OCI-LY1 (cell line): ENCODE measurements around the gene MRPS27.

Source experiments
- H2AFZ ChIP-seq: fragments of 200-600 bp; sonication (generic), shearing (Covaris generic); 2 replicates; pipeline ENCODE4 v1.6.0; 2014; ENCODE audit warnings: antibody characterized with exemption, mild to moderate bottlenecking, low read length
- H3F3A ChIP-seq: fragments of 200-600 bp; sonication (generic), shearing (Covaris generic); 2 replicates; pipeline ENCODE4 v1.6.0; 2014; ENCODE audit warnings: mild to moderate bottlenecking, antibody characterized with exemption, low read length, moderate library complexity; ENCODE audit not compliant: insufficient read depth
- H3K27ac ChIP-seq: fragments of 200-600 bp; sonication (generic); 2 replicates; pipeline ENCODE4 v1.5.1; 2014; ENCODE audit warnings: low read length, mixed run types, mild to moderate bottlenecking, low read depth; ENCODE audit not compliant: poor library complexity, severe bottlenecking
- H3K27me3 ChIP-seq: fragments of 200-600 bp; sonication (generic); 2 replicates; pipeline ENCODE4 v1.6.0; 2014; ENCODE audit warnings: antibody characterized with exemption, mild to moderate bottlenecking, low read length, moderate library complexity; ENCODE audit not compliant: insufficient read depth
- H3K36me3 ChIP-seq: fragments of 200-600 bp; sonication (generic); 2 replicates; pipeline ENCODE4 v1.6.1; 2014; ENCODE audit warnings: mild to moderate bottlenecking, antibody characterized with exemption, low read length, moderate library complexity, mixed read lengths; ENCODE audit not compliant: insufficient read depth
- H3K4me1 ChIP-seq: fragments of 200-600 bp; sonication (generic); 2 replicates; pipeline ENCODE4 v1.5.1; 2014; ENCODE audit warnings: mild to moderate bottlenecking, low read length, moderate library complexity; ENCODE audit not compliant: insufficient read depth, severe bottlenecking
- H3K4me2 ChIP-seq: fragments of 200-600 bp; sonication (generic), shearing (Covaris generic); 2 replicates; pipeline ENCODE4 v1.6.1; 2014; ENCODE audit warnings: low read length
- H3K4me3 ChIP-seq: fragments of 200-600 bp; sonication (generic); 2 replicates; pipeline ENCODE4 v1.5.1; 2014; ENCODE audit warnings: low read length, low read depth, mild to moderate bottlenecking, mixed read lengths; ENCODE audit not compliant: poor library complexity, severe bottlenecking
- H3K79me2 ChIP-seq: fragments of 200-600 bp; shearing (Covaris generic); 2 replicates; pipeline ENCODE4 v1.6.1; 2016; ENCODE audit warnings: mixed run types, low read length, mixed read lengths; ENCODE audit not compliant: insufficient read depth
- H3K9ac ChIP-seq: fragments of 200-600 bp; sonication (generic), shearing (Covaris generic); 2 replicates; pipeline ENCODE4 v1.6.1; 2014; ENCODE audit warnings: mild to moderate bottlenecking, low read length, mixed read lengths
- H3K9me2 ChIP-seq: fragments of 200-600 bp; sonication (generic), shearing (Covaris generic); 2 replicates; pipeline ENCODE4 v1.6.1; 2014; ENCODE audit warnings: low read depth, mild to moderate bottlenecking, low read length, mixed read lengths
- H3K9me3 ChIP-seq: fragments of 200-600 bp; shearing (Covaris generic); 2 replicates; pipeline ENCODE4 v1.6.1; 2014; ENCODE audit warnings: low read length, mixed read lengths
- H4K20me1 ChIP-seq: fragments of 200-600 bp; sonication (generic), shearing (Covaris generic); 2 replicates; pipeline ENCODE4 v1.6.0; 2016; ENCODE audit warnings: mild to moderate bottlenecking, low read length; ENCODE audit not compliant: insufficient read depth
- EZH2 ChIP-seq: fragments of 200-600 bp; sonication (generic), shearing (Covaris generic); IDR thresholded peaks from 2 replicates; pipeline ENCODE4 v1.8.0; 2017; ENCODE audit warnings: borderline replicate concordance, mixed run types, mild to moderate bottlenecking, antibody characterized with exemption, low read length, moderate library complexity, mixed read lengths
- TF ChIP-seq, protein P1 (sequence below): fragments of 200-600 bp; sonication (generic), shearing (Covaris generic); IDR thresholded peaks from 2 replicates; pipeline ENCODE4 v1.5.1; 2017; ENCODE audit warnings: mild to moderate bottlenecking, antibody characterized with exemption, low read length, moderate library complexity, mixed read lengths

The MRPS27 gene

DNA sequence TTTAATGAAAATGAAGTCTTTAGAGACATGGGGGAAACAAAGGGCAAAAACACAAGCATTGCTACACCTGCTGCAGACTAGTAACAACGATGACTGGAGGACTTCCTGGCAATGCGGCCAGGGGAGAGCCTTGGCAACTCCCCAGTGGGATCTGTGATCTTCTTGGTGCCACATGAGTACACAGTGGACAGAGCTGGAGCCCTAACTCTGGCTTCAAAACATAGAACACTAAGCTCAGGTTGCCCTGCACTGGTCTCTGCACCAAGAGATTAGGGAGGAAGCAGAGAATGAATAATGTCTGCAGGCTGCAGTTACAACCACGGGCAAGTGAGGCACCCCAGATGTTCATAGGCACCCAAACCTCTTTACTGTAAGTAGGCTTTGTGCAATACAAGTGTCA lies 91.1 kb downstream of the MRPS27 start:
- Histone ChIP-seq H3K9me2 (no peaks in the 10 kb centered on the region), H3F3A (no peaks in the 10 kb centered on the region; the same call in 1 of the 2 replicates), H3K79me2 (no peaks in the 10 kb centered on the region), H3K4me1 (peaks cover 53% of the 10 kb centered on the region), H3K27me3 (no peaks in the 10 kb centered on the region), H2AFZ (no peak overlapping the region), H3K4me2 (no peak overlapping the region), H3K4me3 (no peak overlapping the region), H3K36me3 (peaks cover 81% of the 10 kb centered on the region), H3K27ac (peak overlapping the region; percentile 49), H3K9ac (no peak overlapping the region), H3K9me3 (no peaks in the 10 kb centered on the region), H4K20me1 (no peaks in the 10 kb centered on the region)
- no peak for TF ChIP-seq EZH2
- TF ChIP-seq, protein P1, sequence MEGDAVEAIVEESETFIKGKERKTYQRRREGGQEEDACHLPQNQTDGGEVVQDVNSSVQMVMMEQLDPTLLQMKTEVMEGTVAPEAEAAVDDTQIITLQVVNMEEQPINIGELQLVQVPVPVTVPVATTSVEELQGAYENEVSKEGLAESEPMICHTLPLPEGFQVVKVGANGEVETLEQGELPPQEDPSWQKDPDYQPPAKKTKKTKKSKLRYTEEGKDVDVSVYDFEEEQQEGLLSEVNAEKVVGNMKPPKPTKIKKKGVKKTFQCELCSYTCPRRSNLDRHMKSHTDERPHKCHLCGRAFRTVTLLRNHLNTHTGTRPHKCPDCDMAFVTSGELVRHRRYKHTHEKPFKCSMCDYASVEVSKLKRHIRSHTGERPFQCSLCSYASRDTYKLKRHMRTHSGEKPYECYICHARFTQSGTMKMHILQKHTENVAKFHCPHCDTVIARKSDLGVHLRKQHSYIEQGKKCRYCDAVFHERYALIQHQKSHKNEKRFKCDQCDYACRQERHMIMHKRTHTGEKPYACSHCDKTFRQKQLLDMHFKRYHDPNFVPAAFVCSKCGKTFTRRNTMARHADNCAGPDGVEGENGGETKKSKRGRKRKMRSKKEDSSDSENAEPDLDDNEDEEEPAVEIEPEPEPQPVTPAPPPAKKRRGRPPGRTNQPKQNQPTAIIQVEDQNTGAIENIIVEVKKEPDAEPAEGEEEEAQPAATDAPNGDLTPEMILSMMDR: no peak

DNA sequence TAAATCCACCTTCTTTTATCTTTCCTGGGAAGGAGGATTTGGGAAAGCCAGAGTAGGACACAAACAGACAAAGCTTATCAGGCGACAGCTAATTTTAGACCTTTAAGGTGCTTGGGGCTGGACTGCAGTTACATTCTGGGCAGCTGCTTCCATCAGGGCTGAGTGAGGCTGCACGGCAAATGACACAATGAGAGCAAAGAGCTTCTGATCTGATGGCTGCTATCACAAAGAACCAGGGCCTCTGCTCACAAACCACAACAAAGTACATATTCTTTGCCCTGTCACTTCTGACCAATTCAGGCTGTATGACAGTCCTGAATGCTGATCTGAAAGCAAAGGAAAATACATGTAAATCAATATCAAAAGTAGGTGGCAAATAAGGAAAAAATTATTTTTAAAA lies 93.1 kb downstream of the MRPS27 start:
- Histone ChIP-seq H3F3A (no peaks in the 10 kb centered on the region), H3K36me3 (peaks cover 98% of the 10 kb centered on the region), H3K9me3 (no peaks in the 10 kb centered on the region), H3K4me1 (peaks cover 32% of the 10 kb centered on the region), H3K4me3 (no peak overlapping the region), H3K4me2 (no peak overlapping the region), H3K9me2 (no peaks in the 10 kb centered on the region), H3K79me2 (no peaks in the 10 kb centered on the region), H4K20me1 (no peaks in the 10 kb centered on the region), H3K27me3 (no peaks in the 10 kb centered on the region), H3K9ac (no peak overlapping the region), H2AFZ (no peak overlapping the region), H3K27ac (no peak overlapping the region)
- no peak for TF ChIP-seq EZH2
- TF ChIP-seq, protein P1: no peak

DNA sequence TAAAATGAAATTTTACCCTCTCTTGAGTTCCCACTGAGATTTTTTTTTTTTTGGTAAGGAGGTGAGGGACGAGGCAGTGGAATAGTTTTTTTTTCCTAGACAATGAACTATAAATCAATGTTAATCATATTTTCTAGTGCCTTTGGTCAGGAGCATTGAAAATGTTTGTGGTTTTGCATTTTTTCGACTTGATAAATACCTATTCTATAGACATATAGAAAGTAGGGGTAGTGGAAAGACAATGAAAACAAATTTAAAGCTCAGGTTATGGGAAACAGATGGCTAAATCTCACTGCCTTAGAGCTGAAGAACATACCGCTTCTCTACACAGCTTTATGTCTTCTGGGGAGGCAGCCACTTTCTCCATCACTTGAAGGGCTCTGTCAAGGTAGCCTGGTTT lies 94.3 kb downstream of the MRPS27 start:
- H3K9me3 ChIP-seq: no peaks in the 10 kb centered on the region
- TF ChIP-seq EZH2: no peak
- no peaks in the 10 kb centered on the region for H3F3A ChIP-seq
- no peaks in the 10 kb centered on the region for H3K27me3 ChIP-seq
- H4K20me1 ChIP-seq: no peaks in the 10 kb centered on the region
- no peak overlapping the region for H2AFZ ChIP-seq
- H3K27ac ChIP-seq: no peak overlapping the region
- peaks cover 98% of the 10 kb centered on the region for H3K36me3 ChIP-seq
- no peak overlapping the region for H3K4me3 ChIP-seq
- no peak overlapping the region for H3K9ac ChIP-seq
- no peak overlapping the region for H3K4me2 ChIP-seq
- no peaks in the 10 kb centered on the region for H3K9me2 ChIP-seq
- no peaks in the 10 kb centered on the region for H3K79me2 ChIP-seq
- H3K4me1 ChIP-seq: peaks cover 20% of the 10 kb centered on the region

DNA sequence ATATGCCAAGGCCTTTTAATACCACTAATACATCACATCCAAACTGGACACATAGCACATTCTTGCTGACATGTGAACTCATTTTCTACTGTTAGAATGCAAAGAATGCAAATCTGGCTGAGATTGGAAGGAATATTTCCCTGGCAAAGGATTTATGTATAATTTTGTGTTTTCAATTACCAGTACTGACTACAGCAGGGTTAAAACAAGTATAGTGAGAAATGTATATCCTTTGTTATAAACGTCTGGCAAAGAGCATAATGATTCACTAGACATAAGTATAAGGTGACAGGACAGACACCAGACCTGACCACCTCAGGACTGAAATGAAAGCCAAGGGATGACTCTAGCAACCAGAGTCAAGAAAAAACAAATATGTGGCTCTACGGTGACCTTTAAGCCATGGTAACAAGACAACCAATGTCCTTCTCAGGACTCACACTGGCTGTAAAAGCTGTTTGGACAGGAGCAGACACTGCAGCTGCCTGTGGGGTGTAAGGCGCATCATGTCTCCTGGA lies 95.0 kb downstream of the MRPS27 start:
- Histone ChIP-seq H3K27ac (no peak overlapping the region), H3K4me3 (no peak overlapping the region), H2AFZ (no peak overlapping the region), H3K27me3 (no peaks in the 10 kb centered on the region), H3K9me3 (no peaks in the 10 kb centered on the region), H3K4me1 (peaks cover 14% of the 10 kb centered on the region), H3F3A (no peaks in the 10 kb centered on the region), H3K9me2 (no peaks in the 10 kb centered on the region), H3K79me2 (no peaks in the 10 kb centered on the region), H3K4me2 (no peak overlapping the region), H3K9ac (no peak overlapping the region), H3K36me3 (peaks cover 97% of the 10 kb centered on the region), H4K20me1 (no peaks in the 10 kb centered on the region)
- no peak for TF ChIP-seq EZH2
- TF ChIP-seq, protein P1: no peak
